ENCODE results near the gene TMC3. TPM values are rescaled to one million over a fixed set of nuclear protein-coding genes. Genes with fewer than 3 reads are reported as not detected.
A peak's percentile ranks its signal among the peaks of the same experiment; 100 is the strongest.
"Not testable (repeated sequence)": the region's sequence is repeated elsewhere in the genome, so short reads cannot be mapped to it uniquely, and the experiment has no call there.

Gene TMC3
- polyA plus RNA-seq, 1 donor = 0.08 TPM

- DNase-seq (ENCODE audit: low read depth) = no peak
These were observed 27.4 kb downstream of the TMC3 start for GRCh38 chr15:81346611-81347010.

GRCh38 chr15:81343371-81343770 lies 30.6 kb downstream of the TMC3 start:
- no peak for DNase-seq (ENCODE audit: low read depth)

- no peak for DNase-seq (ENCODE audit: low read depth)
These were observed 32.7 kb downstream of the TMC3 start for GRCh38 chr15:81341351-81341750.

- DNase-seq (ENCODE audit: low read depth) = no peak
These were observed 34.2 kb downstream of the TMC3 start for GRCh38 chr15:81339851-81340250.

GRCh38 chr15:81339321-81339720 lies 34.7 kb downstream of the TMC3 start:
- no peak for DNase-seq (ENCODE audit: low read depth)

- DNase-seq (ENCODE audit: low read depth) = no peak
These were observed 35.6 kb downstream of the TMC3 start for GRCh38 chr15:81338170-81339007.

- DNase-seq (ENCODE audit: low read depth) = no peak
These were observed 36.3 kb downstream of the TMC3 start for GRCh38 chr15:81337713-81338157.

- DNase-seq (ENCODE audit: low read depth) = no peak
These were observed 36.8 kb downstream of the TMC3 start for GRCh38 chr15:81337241-81337640.

GRCh38 chr15:81336568-81336967 lies 37.4 kb downstream of the TMC3 start:
- no peak for DNase-seq (ENCODE audit: low read depth)

- DNase-seq (ENCODE audit: low read depth) = no peak
These were observed 38.4 kb downstream of the TMC3 start for GRCh38 chr15:81335631-81336030.

GRCh38 chr15:81334768-81335435 lies 39.1 kb downstream of the TMC3 start:
- no peak for DNase-seq (ENCODE audit: low read depth)

GRCh38 chr15:81333363-81333762 lies 40.6 kb downstream of the TMC3 start:
- no peak for DNase-seq (ENCODE audit: low read depth)

GRCh38 chr15:81332326-81332725 lies 41.7 kb downstream of the TMC3 start:
- no peak for DNase-seq (ENCODE audit: low read depth)

- no peak for DNase-seq (ENCODE audit: low read depth)
These were observed 42.4 kb downstream of the TMC3 start for GRCh38 chr15:81331600-81331999.

GRCh38 chr15:81331141-81331540 lies 42.9 kb downstream of the TMC3 start:
- DNase-seq (ENCODE audit: low read depth) = not testable (repeated sequence)

- DNase-seq (ENCODE audit: low read depth) = no peak
These were observed 43.5 kb downstream of the TMC3 start for GRCh38 chr15:81330366-81331090.

GRCh38 chr15:81329446-81329845 lies 44.6 kb downstream of the TMC3 start:
- DNase-seq (ENCODE audit: low read depth) = no peak

GRCh38 chr15:81327516-81327915 lies 46.5 kb downstream of the TMC3 start:
- no peak for DNase-seq (ENCODE audit: low read depth)

GRCh38 chr15:81326466-81327212 lies 47.4 kb downstream of the TMC3 start:
- DNase-seq (ENCODE audit: low read depth) = no peak

- DNase-seq (ENCODE audit: low read depth) = peak; percentile 91
These were observed 49.8 kb downstream of the TMC3 start, which contains the start of gene STARD5 for GRCh38 chr15:81323944-81324881. STARD5 (minus strand) TSS chr15:81324141; CDS start chr15:81324099, 42 bp downstream.

Measured in forelimb muscle (tissue), 1 donor.